Measurements from ENCODE around the gene IGFALS.

DNA sequence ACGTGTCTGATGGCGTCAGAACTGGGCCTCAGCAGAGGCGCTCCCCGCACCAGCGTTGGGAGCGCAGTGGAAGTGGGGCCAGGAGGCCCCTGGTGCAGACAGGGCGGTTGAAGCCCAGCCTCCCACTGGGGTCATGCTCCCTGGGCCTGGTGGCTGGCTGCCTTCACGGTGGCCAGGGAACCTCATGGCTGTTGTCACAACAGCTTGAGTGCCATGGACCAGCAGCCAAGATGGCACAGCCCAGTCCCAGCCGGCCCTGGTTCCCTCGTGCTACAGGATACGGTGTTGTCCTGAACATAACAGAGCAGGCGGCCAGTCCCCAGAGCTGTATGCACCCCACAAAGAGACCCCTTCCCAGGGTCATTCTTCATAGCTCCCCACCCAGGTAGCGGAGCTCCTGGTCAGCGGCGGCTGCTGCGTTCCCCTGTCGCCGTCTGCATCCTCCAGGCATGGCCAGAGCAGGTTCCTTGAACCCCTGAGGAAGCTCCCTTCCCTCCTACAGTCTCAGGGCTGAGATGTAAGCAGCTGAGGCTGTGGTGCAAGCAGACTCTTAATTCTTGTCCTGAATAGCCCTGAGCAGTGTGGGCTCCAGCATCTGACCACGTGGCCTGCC lies 51.8 kb downstream of the IGFALS start:
- TF ChIP-seq, protein P1, sequence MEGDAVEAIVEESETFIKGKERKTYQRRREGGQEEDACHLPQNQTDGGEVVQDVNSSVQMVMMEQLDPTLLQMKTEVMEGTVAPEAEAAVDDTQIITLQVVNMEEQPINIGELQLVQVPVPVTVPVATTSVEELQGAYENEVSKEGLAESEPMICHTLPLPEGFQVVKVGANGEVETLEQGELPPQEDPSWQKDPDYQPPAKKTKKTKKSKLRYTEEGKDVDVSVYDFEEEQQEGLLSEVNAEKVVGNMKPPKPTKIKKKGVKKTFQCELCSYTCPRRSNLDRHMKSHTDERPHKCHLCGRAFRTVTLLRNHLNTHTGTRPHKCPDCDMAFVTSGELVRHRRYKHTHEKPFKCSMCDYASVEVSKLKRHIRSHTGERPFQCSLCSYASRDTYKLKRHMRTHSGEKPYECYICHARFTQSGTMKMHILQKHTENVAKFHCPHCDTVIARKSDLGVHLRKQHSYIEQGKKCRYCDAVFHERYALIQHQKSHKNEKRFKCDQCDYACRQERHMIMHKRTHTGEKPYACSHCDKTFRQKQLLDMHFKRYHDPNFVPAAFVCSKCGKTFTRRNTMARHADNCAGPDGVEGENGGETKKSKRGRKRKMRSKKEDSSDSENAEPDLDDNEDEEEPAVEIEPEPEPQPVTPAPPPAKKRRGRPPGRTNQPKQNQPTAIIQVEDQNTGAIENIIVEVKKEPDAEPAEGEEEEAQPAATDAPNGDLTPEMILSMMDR (IDR thresholded peaks at IDR 0.05; ENCODE audit: borderline replicate concordance, extremely low read depth, low read length, poor library complexity, severe bottlenecking): no peak
- TF ChIP-seq EZH2 (IDR thresholded peaks at IDR 0.05; ENCODE audit: borderline replicate concordance, low read depth, low read length, severe bottlenecking): no peak
